Inflammatory macrophage treated with lipopolysaccharide for 4 hours (primary cell): Measurements from ENCODE around the gene PIM3.

ENCODE experiments used
- DNase-seq: peaks from one replicate; pipeline ENCODE4 v3.0.0-alpha.2; 2020

The PIM3 gene

GRCh38 chr22:49943771-49944398 lies 16.7 kb upstream of the PIM3 start:
- no peak for DNase-seq

GRCh38 chr22:49944399-49944891 lies 16.1 kb upstream of the PIM3 start:
- no peak for DNase-seq

GRCh38 chr22:49945042-49945794 lies 15.4 kb upstream of the PIM3 start:
- DNase-seq = peak; percentile 61

- no peak for DNase-seq
Observed at GRCh38 chr22:49946612-49947295, 13.8 kb upstream of the PIM3 start.

GRCh38 chr22:49947296-49947622 lies 13.3 kb upstream of the PIM3 start:
- DNase-seq = no peak

- DNase-seq = no peak
Observed at GRCh38 chr22:49948116-49948957, 12.2 kb upstream of the PIM3 start.

GRCh38 chr22:49948958-49949913 lies 11.3 kb upstream of the PIM3 start:
- no peak for DNase-seq

- no peak for DNase-seq
Observed at GRCh38 chr22:49949914-49950292, 10.7 kb upstream of the PIM3 start.

- no peak for DNase-seq
Observed at GRCh38 chr22:49950396-49950994, 10.1 kb upstream of the PIM3 start.

- DNase-seq = peak; percentile 37
Observed at GRCh38 chr22:49951000-49951677, 9.4 kb upstream of the PIM3 start.

- no peak for DNase-seq
Observed at GRCh38 chr22:49951678-49951985, 8.9 kb upstream of the PIM3 start.

GRCh38 chr22:49951986-49952896 lies 8.3 kb upstream of the PIM3 start:
- DNase-seq = no peak

- DNase-seq = no peak
Observed at GRCh38 chr22:49953027-49953679, 7.4 kb upstream of the PIM3 start.

GRCh38 chr22:49953680-49954344 lies 6.8 kb upstream of the PIM3 start:
- DNase-seq = no peak

GRCh38 chr22:49954354-49954753 lies 6.2 kb upstream of the PIM3 start:
- DNase-seq = no peak

- DNase-seq = no peak
Observed at GRCh38 chr22:49954991-49955580, 5.5 kb upstream of the PIM3 start.

GRCh38 chr22:49955581-49956417 lies 4.8 kb upstream of the PIM3 start:
- no peak for DNase-seq

- DNase-seq = no peak
Observed at GRCh38 chr22:49956418-49956770, 4.2 kb upstream of the PIM3 start.
